Measurements from ENCODE around the gene DCX. TPM values are rescaled to one million over a fixed set of nuclear protein-coding genes. Genes with fewer than 3 reads are reported as not detected.
"Not testable (repeated sequence)": the region's sequence is repeated elsewhere in the genome, so short reads cannot be mapped to it uniquely, and the experiment has no call there.

Gene DCX
- total RNA-seq, 1 donor from 2014 or later = 3.7 TPM

GRCh38 chrX:111353793-111354192, 58.2 kb downstream of the DCX start:
- Histone ChIP-seq H3K9me3 (ENCODE audit: control insufficient read depth in 3 of 3, low read length in 3 of 3) (no peaks in the 10 kb centered on the region), H3K4me1 (ENCODE audit: control insufficient read depth in 3 of 3, insufficient read depth in 3 of 3, low read length in 3 of 3) (peaks cover 6 to 17% (median 9%) of the 10 kb centered on the region in 3 donors), H3K27ac (ENCODE audit: low read depth, low read length) (no peak overlapping the region), H3K9ac (ENCODE audit: low read depth in 1 of 3, low read length in 3 of 3) (no peak overlapping the region), H3K36me3 (ENCODE audit: control insufficient read depth in 3 of 3, insufficient read depth in 3 of 3, low read length in 3 of 3) (no peaks in the 10 kb centered on the region), H3K4me3 (ENCODE audit: low read length in 3 of 3) (no peak overlapping the region), H3K27me3 (ENCODE audit: control insufficient read depth in 3 of 3, insufficient read depth in 3 of 3, low read length in 3 of 3) (no peaks in the 10 kb centered on the region)

- no peak overlapping the region for H3K9ac ChIP-seq (ENCODE audit: low read depth in 1 of 3, low read length in 3 of 3)
- H3K36me3 ChIP-seq (ENCODE audit: control insufficient read depth in 3 of 3, insufficient read depth in 3 of 3, low read length in 3 of 3) = no peaks in the 10 kb centered on the region
- H3K4me3 ChIP-seq (ENCODE audit: low read length in 3 of 3) = no peak overlapping the region
- H3K4me1 ChIP-seq (ENCODE audit: control insufficient read depth in 3 of 3, insufficient read depth in 3 of 3, low read length in 3 of 3) = peaks cover 6 to 21% (median 9%) of the 10 kb centered on the region in 3 donors
- peak overlapping the region; percentile 26 for H3K27ac ChIP-seq (ENCODE audit: low read depth, low read length)
- no peaks in the 10 kb centered on the region for H3K9me3 ChIP-seq (ENCODE audit: control insufficient read depth in 3 of 3, low read length in 3 of 3)
- H3K27me3 ChIP-seq (ENCODE audit: control insufficient read depth in 3 of 3, insufficient read depth in 3 of 3, low read length in 3 of 3) = no peaks in the 10 kb centered on the region
These were observed 59.6 kb downstream of the DCX start for GRCh38 chrX:111352424-111352823.

- no peak overlapping the region for H3K4me3 ChIP-seq (ENCODE audit: low read length in 3 of 3)
- no peaks in the 10 kb centered on the region for H3K36me3 ChIP-seq (ENCODE audit: control insufficient read depth in 3 of 3, insufficient read depth in 3 of 3, low read length in 3 of 3)
- H3K27me3 ChIP-seq (ENCODE audit: control insufficient read depth in 3 of 3, insufficient read depth in 3 of 3, low read length in 3 of 3) = no peaks in the 10 kb centered on the region
- no peaks in the 10 kb centered on the region for H3K9me3 ChIP-seq (ENCODE audit: control insufficient read depth in 3 of 3, low read length in 3 of 3)
- peaks cover 6 to 21% (median 9%) of the 10 kb centered on the region in 3 donors for H3K4me1 ChIP-seq (ENCODE audit: control insufficient read depth in 3 of 3, insufficient read depth in 3 of 3, low read length in 3 of 3)
- H3K9ac ChIP-seq (ENCODE audit: low read depth in 1 of 3, low read length in 3 of 3) = no peak overlapping the region
- H3K27ac ChIP-seq (ENCODE audit: low read depth, low read length) = no peak overlapping the region
These were observed 62.1 kb downstream of the DCX start for GRCh38 chrX:111349934-111350333.

GRCh38 chrX:111349101-111349500, 62.9 kb downstream of the DCX start:
- Histone ChIP-seq H3K36me3 (ENCODE audit: control insufficient read depth in 3 of 3, insufficient read depth in 3 of 3, low read length in 3 of 3) (no peaks in the 10 kb centered on the region), H3K27me3 (ENCODE audit: control insufficient read depth in 3 of 3, insufficient read depth in 3 of 3, low read length in 3 of 3) (no peaks in the 10 kb centered on the region), H3K9ac (ENCODE audit: low read depth in 1 of 3, low read length in 3 of 3) (no peak overlapping the region), H3K27ac (ENCODE audit: low read depth, low read length) (no peak overlapping the region), H3K9me3 (ENCODE audit: control insufficient read depth in 3 of 3, low read length in 3 of 3) (no peaks in the 10 kb centered on the region), H3K4me1 (ENCODE audit: control insufficient read depth in 3 of 3, insufficient read depth in 3 of 3, low read length in 3 of 3) (peaks cover 6 to 21% (median 9%) of the 10 kb centered on the region in 3 donors), H3K4me3 (ENCODE audit: low read length in 3 of 3) (no peak overlapping the region)

- Histone ChIP-seq H3K36me3 (ENCODE audit: control insufficient read depth in 3 of 3, insufficient read depth in 3 of 3, low read length in 3 of 3) (no peaks in the 10 kb centered on the region), H3K27ac (ENCODE audit: low read depth, low read length) (no peak overlapping the region), H3K4me1 (ENCODE audit: control insufficient read depth in 3 of 3, insufficient read depth in 3 of 3, low read length in 3 of 3) (peaks cover 6 to 21% (median 9%) of the 10 kb centered on the region in 3 donors), H3K9ac (ENCODE audit: low read depth in 1 of 3, low read length in 3 of 3) (no peak overlapping the region), H3K27me3 (ENCODE audit: control insufficient read depth in 3 of 3, insufficient read depth in 3 of 3, low read length in 3 of 3) (no peaks in the 10 kb centered on the region), H3K4me3 (ENCODE audit: low read length in 3 of 3) (no peak overlapping the region), H3K9me3 (ENCODE audit: control insufficient read depth in 3 of 3, low read length in 3 of 3) (no peaks in the 10 kb centered on the region)
These were observed 63.6 kb downstream of the DCX start for GRCh38 chrX:111348429-111348828.

- peaks cover 6 to 12% (median 7%) of the 10 kb centered on the region in 3 donors for H3K4me1 ChIP-seq (ENCODE audit: control insufficient read depth in 3 of 3, insufficient read depth in 3 of 3, low read length in 3 of 3)
- H3K36me3 ChIP-seq (ENCODE audit: control insufficient read depth in 3 of 3, insufficient read depth in 3 of 3, low read length in 3 of 3); H3K27ac ChIP-seq (ENCODE audit: low read depth, low read length); H3K9me3 ChIP-seq (ENCODE audit: control insufficient read depth in 3 of 3, low read length in 3 of 3); H3K9ac ChIP-seq (ENCODE audit: low read depth in 1 of 3, low read length in 3 of 3); H3K4me3 ChIP-seq (ENCODE audit: low read length in 3 of 3); H3K27me3 ChIP-seq (ENCODE audit: control insufficient read depth in 3 of 3, insufficient read depth in 3 of 3, low read length in 3 of 3): not testable (repeated sequence)
These were observed 65.8 kb downstream of the DCX start for GRCh38 chrX:111346150-111346549.

- Histone ChIP-seq H3K4me3 (ENCODE audit: low read length in 3 of 3) (no peak overlapping the region), H3K9ac (ENCODE audit: low read depth in 1 of 3, low read length in 3 of 3) (no peak overlapping the region), H3K27ac (ENCODE audit: low read depth, low read length) (no peak overlapping the region), H3K27me3 (ENCODE audit: control insufficient read depth in 3 of 3, insufficient read depth in 3 of 3, low read length in 3 of 3) (no peaks in the 10 kb centered on the region), H3K9me3 (ENCODE audit: control insufficient read depth in 3 of 3, low read length in 3 of 3) (no peaks in the 10 kb centered on the region), H3K36me3 (ENCODE audit: control insufficient read depth in 3 of 3, insufficient read depth in 3 of 3, low read length in 3 of 3) (no peaks in the 10 kb centered on the region), H3K4me1 (ENCODE audit: control insufficient read depth in 3 of 3, insufficient read depth in 3 of 3, low read length in 3 of 3) (no peaks in the 10 kb centered on the region)
These were observed 71.9 kb downstream of the DCX start for GRCh38 chrX:111340054-111340453.

- Histone ChIP-seq H3K4me3 (ENCODE audit: low read length in 3 of 3) (no peak overlapping the region), H3K27me3 (ENCODE audit: control insufficient read depth in 3 of 3, insufficient read depth in 3 of 3, low read length in 3 of 3) (no peaks in the 10 kb centered on the region), H3K4me1 (ENCODE audit: control insufficient read depth in 3 of 3, insufficient read depth in 3 of 3, low read length in 3 of 3) (no peaks in the 10 kb centered on the region), H3K36me3 (ENCODE audit: control insufficient read depth in 3 of 3, insufficient read depth in 3 of 3, low read length in 3 of 3) (no peaks in the 10 kb centered on the region), H3K9ac (ENCODE audit: low read depth in 1 of 3, low read length in 3 of 3) (no peak overlapping the region), H3K27ac (ENCODE audit: low read depth, low read length) (no peak overlapping the region), H3K9me3 (ENCODE audit: control insufficient read depth in 3 of 3, low read length in 3 of 3) (no peaks in the 10 kb centered on the region)
These were observed 72.8 kb downstream of the DCX start for GRCh38 chrX:111339212-111339611.

GRCh38 chrX:111338095-111338698, 73.8 kb downstream of the DCX start:
- Histone ChIP-seq H3K27me3 (ENCODE audit: control insufficient read depth in 3 of 3, insufficient read depth in 3 of 3, low read length in 3 of 3) (no peaks in the 10 kb centered on the region), H3K4me3 (ENCODE audit: low read length in 3 of 3) (no peak overlapping the region), H3K9ac (ENCODE audit: low read depth in 1 of 3, low read length in 3 of 3) (no peak overlapping the region), H3K9me3 (ENCODE audit: control insufficient read depth in 3 of 3, low read length in 3 of 3) (no peaks in the 10 kb centered on the region), H3K4me1 (ENCODE audit: control insufficient read depth in 3 of 3, insufficient read depth in 3 of 3, low read length in 3 of 3) (no peaks in the 10 kb centered on the region), H3K27ac (ENCODE audit: low read depth, low read length) (no peak overlapping the region), H3K36me3 (ENCODE audit: control insufficient read depth in 3 of 3, insufficient read depth in 3 of 3, low read length in 3 of 3) (no peaks in the 10 kb centered on the region)

GRCh38 chrX:111337067-111337637, 74.8 kb downstream of the DCX start:
- H3K36me3 ChIP-seq (ENCODE audit: control insufficient read depth in 3 of 3, insufficient read depth in 3 of 3, low read length in 3 of 3) = no peaks in the 10 kb centered on the region
- no peaks in the 10 kb centered on the region for H3K9me3 ChIP-seq (ENCODE audit: control insufficient read depth in 3 of 3, low read length in 3 of 3)
- no peak overlapping the region for H3K27ac ChIP-seq (ENCODE audit: low read depth, low read length)
- H3K27me3 ChIP-seq (ENCODE audit: control insufficient read depth in 3 of 3, insufficient read depth in 3 of 3, low read length in 3 of 3) = no peaks in the 10 kb centered on the region
- H3K9ac ChIP-seq (ENCODE audit: low read depth in 1 of 3, low read length in 3 of 3) = no peak overlapping the region
- no peak overlapping the region for H3K4me3 ChIP-seq (ENCODE audit: low read length in 3 of 3)
- no peaks in the 10 kb centered on the region for H3K4me1 ChIP-seq (ENCODE audit: control insufficient read depth in 3 of 3, insufficient read depth in 3 of 3, low read length in 3 of 3)

Measured in skeletal muscle tissue (tissue), 4 donors.